Keratinocyte (primary cell): Measurements from ENCODE around the gene SMAD6. TPM values are rescaled to one million over a fixed set of nuclear protein-coding genes. Genes with fewer than 3 reads are reported as not detected.

Source experiments
- DNase-seq: peaks from one replicate; pipeline ENCODE4 v3.0.0-alpha.2; 2011; ENCODE audit warnings: low read depth, missing footprints, low spot score
- FAIRE-seq: peaks from 2 replicates; lab custom pipeline; 2011; peaks lifted over from hg19 to GRCh38; lab: Jason Lieb, UNC
- H2AFZ ChIP-seq: 2 replicates; pipeline ENCODE4 v1.6.0; 2012; ENCODE audit warnings: low read length, control low read depth, inconsistent platforms; ENCODE audit not compliant: control insufficient read depth
- H3K27ac ChIP-seq: 2 replicates; pipeline ENCODE4 v1.5.1; 2011; ENCODE audit warnings: low read length; ENCODE audit not compliant: control insufficient read depth, insufficient read depth
- H3K27me3 ChIP-seq: 3 replicates; pipeline ENCODE4 v1.6.0; 2011; ENCODE audit warnings: low read length; ENCODE audit not compliant: control insufficient read depth, insufficient read depth; ENCODE audit errors: extremely low read depth
- H3K36me3 ChIP-seq, 2 experiments: 2 replicates in 1 of 2; 3 replicates in 1 of 2; pipeline ENCODE4 v1.5.1; 2011; ENCODE audit warnings: low read length in 2 of 2, mild to moderate bottlenecking in 1 of 2; ENCODE audit not compliant: control insufficient read depth in 2 of 2, insufficient read depth in 2 of 2; ENCODE audit errors: extremely low read depth in 1 of 2
- H3K4me1 ChIP-seq: 3 replicates; pipeline ENCODE4 v1.5.1; 2011; ENCODE audit warnings: low read length; ENCODE audit not compliant: control insufficient read depth, insufficient read depth; ENCODE audit errors: extremely low read depth
- H3K4me2 ChIP-seq: 3 replicates; pipeline ENCODE4 v1.6.0; 2011; ENCODE audit warnings: low read depth, low read length; ENCODE audit not compliant: control insufficient read depth, insufficient read depth; ENCODE audit errors: extremely low read depth
- H3K4me3 ChIP-seq, 3 experiments: fragments of 200-600 bp in 1 of 3; sonication (generic) in 1 of 3; 2 replicates in 2 of 3; 3 replicates in 1 of 3; pipeline ENCODE4 v1.5.1; 2011 to 2016; ENCODE audit warnings: low read length in 3 of 3, mild to moderate bottlenecking in 3 of 3, control low read depth in 2 of 3, inconsistent platforms in 1 of 3, low read depth in 1 of 3, mixed read lengths in 1 of 3, mixed run types in 1 of 3, moderate library complexity in 1 of 3; ENCODE audit not compliant: control insufficient read depth in 2 of 3, insufficient read depth in 2 of 3; ENCODE audit errors: extremely low read depth in 1 of 3
- H3K79me2 ChIP-seq: 2 replicates; pipeline ENCODE4 v1.6.0; 2012; ENCODE audit warnings: low read length; ENCODE audit not compliant: control insufficient read depth, insufficient read depth
- H3K9ac ChIP-seq: 3 replicates; pipeline ENCODE4 v1.6.0; 2011; ENCODE audit warnings: low read length; ENCODE audit not compliant: control insufficient read depth, insufficient read depth; ENCODE audit errors: extremely low read depth
- H3K9me1 ChIP-seq: 3 replicates; pipeline ENCODE4 v1.6.0; 2011; ENCODE audit warnings: low read length; ENCODE audit not compliant: control insufficient read depth, insufficient read depth; ENCODE audit errors: extremely low read depth
- H3K9me3 ChIP-seq: 2 replicates; pipeline ENCODE4 v1.5.1; 2012; ENCODE audit warnings: low read depth, low read length; ENCODE audit not compliant: control insufficient read depth
- H4K20me1 ChIP-seq: 3 replicates; pipeline ENCODE4 v1.6.0; 2011; ENCODE audit warnings: low read length; ENCODE audit not compliant: control insufficient read depth, insufficient read depth; ENCODE audit errors: extremely low read depth
- CTCF ChIP-seq, 3 experiments: IDR thresholded peaks in 1 of 3; conservative IDR thresholded peaks in 1 of 3; optimal IDR thresholded peaks in 1 of 3; 2 replicates in 2 of 3; 3 replicates in 1 of 3; pipeline versions ENCODE3 to v1.5.1; 2011; ENCODE audit warnings: low read length in 3 of 3, mild to moderate bottlenecking in 3 of 3, moderate library complexity in 2 of 3, control low read depth in 1 of 3, inconsistent platforms in 1 of 3; ENCODE audit not compliant: insufficient read depth in 2 of 3; ENCODE audit errors: extremely low read depth in 1 of 3
- EZH2 ChIP-seq: IDR thresholded peaks from one replicate; pipeline ENCODE4 v1.6.1; 2012; ENCODE audit warnings: inconsistent platforms, mild to moderate bottlenecking, low read length, moderate library complexity
- dilution Hi-C: fragments of 300-500 bp; cut with MboI; formaldehyde crosslinking; loops from one replicate; pipeline ENCODE4 v1.7.0; 2020; ENCODE audit warnings: low sequenced_read_pairs; ENCODE audit not compliant: extremely low pct_ligation_motif_present
- polyA plus RNA-seq, 5 experiments: library from polyadenylated mRNA; depleted of rRNA in 3 of 5; stranded (reverse) in 3 of 5; stranded (forward) in 1 of 5; unstranded in 1 of 5; fragments of >200 nt; gene quantifications; 1 replicate in 1 of 5; 2 replicates in 3 of 5; 3 replicates in 1 of 5; pipeline versions ENCODE4 v1.2.1 to v1.2.3, GENCODE V29; 2011 to 2012; ENCODE audit warnings: missing spikeins in 2 of 5, low read depth in 1 of 5, low replicate concordance in 1 of 5

The SMAD6 gene
- polyA plus RNA-seq, 1 donor (not counting 4 experiments of a cell fraction or from before 2014, with no cell fraction given): 0.03 TPM

- TF ChIP-seq EZH2 (no peak), CTCF (optimal IDR thresholded peaks at IDR 0.05 in 1 of 3, IDR thresholded peaks at IDR 0.05 in 1 of 3, conservative IDR thresholded peaks at IDR 0.05 in 1 of 3; ENCODE audit: extremely low read depth in 1 of 3, insufficient read depth in 2 of 3, low read length in 3 of 3) (no peak)
- no peak for DNase-seq
- Histone ChIP-seq H3K27ac (no peak overlapping the region), H4K20me1 (no peaks in the 10 kb centered on the region), H3K9me3 (no peaks in the 10 kb centered on the region), H3K4me2 (no peak overlapping the region), H3K79me2 (no peaks in the 10 kb centered on the region), H2AFZ (no peak overlapping the region), H3K9me1 (no peaks in the 10 kb centered on the region), H3K9ac (no peak overlapping the region), H3K36me3 (no peaks in the 10 kb centered on the region), H3K4me3 (no peak overlapping the region), H3K4me1 (peaks cover 8% of the 10 kb centered on the region), H3K27me3 (no peaks in the 10 kb centered on the region)
- FAIRE-seq: no peak
- dilution Hi-C loops: no loop called here
These were observed 114.2 kb downstream of the SMAD6 start for GRCh38 chr15:66816201-66816600.

GRCh38 chr15:66819084-66819483 lies 117.0 kb downstream of the SMAD6 start:
- no peak for DNase-seq
- no peak overlapping the region for H3K4me2 ChIP-seq
- no peak overlapping the region for H2AFZ ChIP-seq

More at GRCh38 chr15:66819084-66819483, 117.0 kb downstream of the SMAD6 start:
- Histone ChIP-seq H3K4me1 (peaks cover 8% of the 10 kb centered on the region), H4K20me1 (no peaks in the 10 kb centered on the region), H3K36me3 (no peaks in the 10 kb centered on the region), H3K27ac (no peak overlapping the region), H3K9me3 (no peaks in the 10 kb centered on the region), H3K9ac (no peak overlapping the region), H3K4me3 (no peak overlapping the region), H3K9me1 (no peaks in the 10 kb centered on the region), H3K27me3 (no peaks in the 10 kb centered on the region), H3K79me2 (no peaks in the 10 kb centered on the region)
- TF ChIP-seq CTCF (optimal IDR thresholded peaks at IDR 0.05 in 1 of 3, IDR thresholded peaks at IDR 0.05 in 1 of 3, conservative IDR thresholded peaks at IDR 0.05 in 1 of 3; ENCODE audit: extremely low read depth in 1 of 3, insufficient read depth in 2 of 3, low read length in 3 of 3) (no peak), EZH2 (no peak)
- dilution Hi-C loops: no loop called here
- FAIRE-seq: no peak
